ACHN (cell line): ENCODE data around the gene GPR162.

Experiments used
- DNase-seq: peaks from one replicate; pipeline ENCODE4 v3.0.0-alpha.2; 2015
- in situ Hi-C: cut with HindIII; loops from 2 replicates; pipeline ENCODE4 v1.10.0; 2017; ENCODE audit warnings: low sequenced_read_pairs, low pct_ligation_motif_present, low pct_unique_long_range_greater_than_20kb

GPR162 gene

GRCh38 chr12:6818645-6819044, 3.0 kb upstream of the GPR162 start:
- no peak for DNase-seq
- in situ Hi-C loops: no loop called here

- in situ Hi-C loops: no loop called here
These were observed 2.3 kb upstream of the GPR162 start for GRCh38 chr12:6819106-6820030.

GRCh38 chr12:6820166-6820565, 1.5 kb upstream of the GPR162 start:
- DNase-seq: no peak
- in situ Hi-C loops: no loop called here

More at GRCh38 chr12:6819106-6820030, 2.3 kb upstream of the GPR162 start:
- no peak for DNase-seq

DNA sequence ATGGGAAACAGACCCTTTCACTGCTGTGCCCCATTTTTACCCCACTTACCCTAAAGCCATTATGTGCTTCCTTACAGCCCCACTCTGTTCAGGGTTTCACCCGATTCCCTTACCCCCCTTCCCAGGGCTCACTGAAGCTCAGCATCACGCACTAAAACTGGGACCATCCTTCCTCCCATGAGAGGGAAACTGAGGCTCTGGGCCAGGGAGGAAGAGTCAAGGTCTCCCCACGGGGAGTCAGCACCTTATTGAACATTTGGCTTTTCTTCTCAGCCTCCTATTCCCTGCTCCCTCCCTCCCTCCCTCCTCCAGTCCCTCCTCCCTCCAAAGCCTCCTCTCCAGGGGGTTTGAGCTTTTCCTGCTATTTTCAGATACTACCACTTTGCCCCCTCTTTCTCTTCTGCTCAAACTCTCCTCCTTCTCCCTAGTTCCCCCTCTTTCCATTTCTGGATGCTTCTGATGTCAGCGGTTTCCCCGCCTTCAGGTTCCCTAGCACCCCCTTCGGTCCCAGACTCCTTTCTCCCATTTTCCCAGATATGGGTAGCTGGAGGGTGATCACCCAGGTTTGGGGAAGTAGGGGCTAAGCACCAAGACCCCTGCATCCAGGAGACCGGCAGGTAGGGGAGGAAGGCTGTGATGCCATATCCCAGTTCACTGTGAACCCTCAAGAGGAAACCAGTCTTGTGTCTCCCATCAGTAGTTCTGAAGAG, 960 bp downstream of the GPR162 start:
- in situ Hi-C loops: no loop called here
- no peak for DNase-seq

GRCh38 chr12:6823182-6824084, 1.8 kb downstream of the GPR162 start:
- DNase-seq: no peak
- in situ Hi-C loops: no loop called here

- in situ Hi-C loops: no loop called here
- no peak for DNase-seq
These were observed 2.6 kb downstream of the GPR162 start for GRCh38 chr12:6824085-6824775.

GRCh38 chr12:6824901-6825381, 3.3 kb downstream of the GPR162 start:
- DNase-seq: no peak
- in situ Hi-C loops: no loop called here

DNA sequence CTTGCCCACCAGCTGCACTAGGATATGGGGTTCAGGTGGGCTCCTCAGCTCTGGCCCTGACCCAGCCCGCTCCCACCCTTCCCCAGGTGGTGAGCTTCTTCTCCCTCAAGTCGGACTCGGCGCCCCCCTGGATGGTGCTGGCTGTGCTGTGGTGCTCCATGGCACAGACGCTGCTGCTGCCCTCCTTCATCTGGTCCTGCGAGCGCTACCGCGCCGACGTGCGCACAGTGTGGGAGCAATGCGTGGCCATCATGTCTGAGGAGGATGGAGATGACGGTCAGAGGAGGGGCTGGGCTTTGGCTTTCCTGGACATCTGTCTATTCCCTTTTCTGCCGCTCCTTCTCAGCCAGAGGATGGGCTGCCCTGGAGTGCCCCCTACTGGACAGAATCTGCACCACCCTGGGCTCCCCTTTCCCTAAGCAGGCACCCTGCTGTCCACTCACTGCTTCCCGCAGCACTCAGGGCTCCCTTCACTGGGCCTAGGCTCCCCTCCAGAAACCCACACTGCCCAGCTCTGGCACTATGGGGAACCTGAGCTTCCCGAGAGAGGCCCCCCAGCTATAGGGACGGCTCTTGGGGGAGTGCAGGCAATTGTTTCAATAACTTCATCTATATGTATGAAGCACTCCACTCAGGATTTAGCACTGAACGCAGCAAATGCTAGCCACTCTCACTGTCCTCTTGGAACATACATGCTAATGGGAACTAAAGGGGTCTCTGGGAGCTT, 3.9 kb downstream of the GPR162 start:
- in situ Hi-C loops: no loop called here
- DNase-seq: peak; percentile 90

DNA sequence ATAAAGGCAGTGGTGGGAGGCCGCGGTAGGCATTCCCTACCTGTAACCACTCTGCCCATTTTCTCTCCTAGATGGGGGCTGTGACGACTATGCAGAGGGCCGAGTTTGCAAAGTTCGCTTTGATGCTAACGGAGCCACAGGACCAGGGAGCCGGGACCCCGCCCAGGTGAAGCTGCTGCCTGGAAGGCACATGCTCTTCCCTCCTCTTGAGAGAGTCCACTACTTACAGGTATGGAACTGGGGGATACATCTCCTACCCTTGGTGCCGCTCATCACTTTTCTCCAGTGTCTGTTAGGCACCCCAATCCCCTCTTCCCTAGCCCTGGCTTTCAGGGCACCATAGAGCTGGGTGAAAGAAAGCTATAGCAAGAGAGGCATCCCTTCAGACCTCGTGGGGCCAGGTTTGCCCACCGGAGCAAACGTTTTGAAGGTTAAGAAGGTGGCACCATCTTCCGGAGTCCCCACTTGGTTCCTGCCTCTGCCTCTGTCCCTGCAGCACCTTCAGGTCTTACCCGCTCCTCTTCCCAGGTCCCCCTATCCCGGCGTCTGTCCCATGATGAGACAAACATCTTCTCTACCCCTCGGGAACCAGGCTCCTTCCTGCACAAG, 4.6 kb downstream of the GPR162 start:
- in situ Hi-C loops: no loop called here
- no peak for DNase-seq

DNA sequence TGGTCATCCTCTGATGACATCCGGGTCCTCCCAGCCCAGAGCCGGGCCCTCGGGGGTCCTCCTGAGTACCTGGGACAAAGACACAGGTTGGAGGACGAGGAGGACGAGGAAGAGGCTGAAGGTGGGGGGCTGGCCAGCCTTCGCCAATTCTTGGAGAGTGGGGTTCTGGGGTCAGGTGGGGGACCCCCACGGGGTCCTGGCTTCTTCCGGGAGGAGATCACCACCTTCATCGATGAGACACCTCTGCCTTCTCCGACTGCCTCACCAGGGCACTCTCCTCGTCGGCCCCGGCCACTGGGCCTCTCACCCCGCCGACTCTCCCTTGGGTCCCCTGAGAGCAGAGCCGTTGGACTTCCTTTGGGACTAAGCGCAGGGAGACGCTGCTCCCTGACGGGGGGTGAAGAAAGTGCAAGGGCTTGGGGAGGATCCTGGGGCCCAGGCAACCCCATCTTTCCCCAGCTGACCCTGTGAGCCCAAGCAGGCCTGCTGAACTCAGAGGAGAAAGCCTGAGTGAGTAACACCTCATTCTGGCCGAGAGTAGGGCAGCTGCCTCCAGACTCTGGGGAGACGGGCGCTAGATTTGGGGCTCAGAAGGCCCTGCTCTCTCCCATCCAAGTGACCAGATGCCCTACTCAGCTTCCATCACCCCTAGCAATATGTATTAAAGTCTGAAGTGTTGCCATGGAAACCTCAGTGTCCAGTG, 5.3 kb downstream of the GPR162 start:
- in situ Hi-C loops: no loop called here
- DNase-seq: no peak

- in situ Hi-C loops: no loop called here
- DNase-seq: peak; percentile 89
These were observed 5.9 kb downstream of the GPR162 start for GRCh38 chr12:6827437-6827911.

- DNase-seq: peak; percentile 69
- in situ Hi-C loops: no loop called here
These were observed 6.6 kb downstream of the GPR162 start, which contains the start of gene P3H3 for GRCh38 chr12:6827982-6828780. Gene P3H3 (plus strand): TSS chr12:6828407. CDS start chr12:6828441, 34 bp downstream.

GRCh38 chr12:6828781-6829535, 7.3 kb downstream of the GPR162 start:
- in situ Hi-C loops: no loop called here
- peak; percentile 63 for DNase-seq

DNA sequence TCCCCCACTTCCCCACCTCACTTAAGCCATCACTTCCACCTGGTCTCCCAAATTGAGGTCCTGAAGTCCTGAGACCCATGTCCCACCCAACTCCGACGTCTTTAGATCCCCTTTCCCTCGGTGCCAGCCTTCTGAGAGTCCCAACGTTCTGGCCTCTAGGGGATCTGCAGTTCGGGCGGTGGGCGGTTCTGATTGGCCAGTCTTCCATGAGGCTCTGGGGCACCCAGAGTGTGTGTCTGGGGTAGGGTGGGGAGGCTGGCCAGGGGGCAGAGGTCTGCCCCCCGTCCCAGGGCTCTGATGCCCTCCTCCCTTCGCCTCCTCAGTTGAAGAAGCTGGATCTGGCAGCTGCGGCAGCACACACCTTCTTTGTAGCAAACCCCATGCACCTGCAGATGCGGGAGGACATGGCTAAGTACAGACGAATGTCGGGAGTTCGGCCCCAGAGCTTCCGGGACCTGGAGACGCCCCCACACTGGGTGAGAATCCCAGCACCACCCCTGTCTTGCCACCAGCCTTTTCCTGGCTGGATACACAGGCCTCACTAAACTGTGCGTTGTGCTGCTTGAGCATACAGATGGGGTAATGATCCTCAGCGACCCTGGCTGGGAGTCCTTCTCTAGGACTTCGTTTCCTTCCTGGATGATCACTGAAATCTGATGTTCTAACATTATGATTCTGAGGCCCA, 8.1 kb downstream of the GPR162 start:
- in situ Hi-C loops: no loop called here
- DNase-seq: peak; percentile 66
